OCI-LY1 (cell line): Measurements from ENCODE around the gene DDX42.

Source experiments
- H2AFZ ChIP-seq: fragments of 200-600 bp; sonication (generic), shearing (Covaris generic); 2 replicates; pipeline ENCODE4 v1.6.0; 2014; ENCODE audit warnings: antibody characterized with exemption, mild to moderate bottlenecking, low read length
- H3F3A ChIP-seq: fragments of 200-600 bp; sonication (generic), shearing (Covaris generic); 2 replicates; pipeline ENCODE4 v1.6.0; 2014; ENCODE audit warnings: mild to moderate bottlenecking, antibody characterized with exemption, low read length, moderate library complexity; ENCODE audit not compliant: insufficient read depth
- H3K27ac ChIP-seq: fragments of 200-600 bp; sonication (generic); 2 replicates; pipeline ENCODE4 v1.5.1; 2014; ENCODE audit warnings: low read length, mixed run types, mild to moderate bottlenecking, low read depth; ENCODE audit not compliant: poor library complexity, severe bottlenecking
- H3K27me3 ChIP-seq: fragments of 200-600 bp; sonication (generic); 2 replicates; pipeline ENCODE4 v1.6.0; 2014; ENCODE audit warnings: antibody characterized with exemption, mild to moderate bottlenecking, low read length, moderate library complexity; ENCODE audit not compliant: insufficient read depth
- H3K36me3 ChIP-seq: fragments of 200-600 bp; sonication (generic); 2 replicates; pipeline ENCODE4 v1.6.1; 2014; ENCODE audit warnings: mild to moderate bottlenecking, antibody characterized with exemption, low read length, moderate library complexity, mixed read lengths; ENCODE audit not compliant: insufficient read depth
- H3K4me1 ChIP-seq: fragments of 200-600 bp; sonication (generic); 2 replicates; pipeline ENCODE4 v1.5.1; 2014; ENCODE audit warnings: mild to moderate bottlenecking, low read length, moderate library complexity; ENCODE audit not compliant: insufficient read depth, severe bottlenecking
- H3K4me2 ChIP-seq: fragments of 200-600 bp; sonication (generic), shearing (Covaris generic); 2 replicates; pipeline ENCODE4 v1.6.1; 2014; ENCODE audit warnings: low read length
- H3K4me3 ChIP-seq: fragments of 200-600 bp; sonication (generic); 2 replicates; pipeline ENCODE4 v1.5.1; 2014; ENCODE audit warnings: low read length, low read depth, mild to moderate bottlenecking, mixed read lengths; ENCODE audit not compliant: poor library complexity, severe bottlenecking
- H3K79me2 ChIP-seq: fragments of 200-600 bp; shearing (Covaris generic); 2 replicates; pipeline ENCODE4 v1.6.1; 2016; ENCODE audit warnings: mixed run types, low read length, mixed read lengths; ENCODE audit not compliant: insufficient read depth
- H3K9ac ChIP-seq: fragments of 200-600 bp; sonication (generic), shearing (Covaris generic); 2 replicates; pipeline ENCODE4 v1.6.1; 2014; ENCODE audit warnings: mild to moderate bottlenecking, low read length, mixed read lengths
- H3K9me2 ChIP-seq: fragments of 200-600 bp; sonication (generic), shearing (Covaris generic); 2 replicates; pipeline ENCODE4 v1.6.1; 2014; ENCODE audit warnings: low read depth, mild to moderate bottlenecking, low read length, mixed read lengths
- H3K9me3 ChIP-seq: fragments of 200-600 bp; shearing (Covaris generic); 2 replicates; pipeline ENCODE4 v1.6.1; 2014; ENCODE audit warnings: low read length, mixed read lengths
- H4K20me1 ChIP-seq: fragments of 200-600 bp; sonication (generic), shearing (Covaris generic); 2 replicates; pipeline ENCODE4 v1.6.0; 2016; ENCODE audit warnings: mild to moderate bottlenecking, low read length; ENCODE audit not compliant: insufficient read depth
- CTCF ChIP-seq: fragments of 200-600 bp; sonication (generic), shearing (Covaris generic); IDR thresholded peaks from 2 replicates; pipeline ENCODE4 v1.5.1; 2017; ENCODE audit warnings: mild to moderate bottlenecking, antibody characterized with exemption, low read length, moderate library complexity, mixed read lengths
- EZH2 ChIP-seq: fragments of 200-600 bp; sonication (generic), shearing (Covaris generic); IDR thresholded peaks from 2 replicates; pipeline ENCODE4 v1.8.0; 2017; ENCODE audit warnings: borderline replicate concordance, mixed run types, mild to moderate bottlenecking, antibody characterized with exemption, low read length, moderate library complexity, mixed read lengths

DDX42 gene

GRCh38 chr17:63740464-63741142, 33.4 kb upstream of the DDX42 start:
- H3K36me3 ChIP-seq, result peaks cover 3% of the 10 kb centered on the region; the same call in 1 of the 2 replicates
- peaks cover 11% of the 10 kb centered on the region; the same call in 1 of the 2 replicates for H3K79me2 ChIP-seq
- H3K9me2 ChIP-seq, result no peaks in the 10 kb centered on the region
- H3K9me3 ChIP-seq, result no peaks in the 10 kb centered on the region
- peak overlapping the region; percentile 71 for H3K27ac ChIP-seq
- H4K20me1 ChIP-seq, result no peaks in the 10 kb centered on the region
- TF ChIP-seq CTCF, result no peak
- no peak for TF ChIP-seq EZH2
- peaks cover 2% of the 10 kb centered on the region; the same call in 1 of the 2 replicates for H3F3A ChIP-seq
- H3K4me3 ChIP-seq, result peak overlapping the region; percentile 81
- H3K27me3 ChIP-seq, result no peaks in the 10 kb centered on the region
- peak overlapping the region; percentile 91 for H3K9ac ChIP-seq
- H3K4me2 ChIP-seq, result peak overlapping the region; percentile 79
- H2AFZ ChIP-seq, result no peak overlapping the region
- H3K4me1 ChIP-seq, result peaks cover 36% of the 10 kb centered on the region

- Histone ChIP-seq H3F3A (peaks cover 6% of the 10 kb centered on the region; the same call in 1 of the 2 replicates), H3K9ac (peak overlapping the region; percentile 91), H3K27me3 (no peaks in the 10 kb centered on the region), H3K36me3 (peaks cover 7% of the 10 kb centered on the region; the same call in 1 of the 2 replicates), H3K79me2 (peaks cover 11% of the 10 kb centered on the region; the same call in 1 of the 2 replicates), H3K4me1 (peaks cover 40% of the 10 kb centered on the region), H3K27ac (peak overlapping the region; percentile 71), H2AFZ (no peak overlapping the region), H3K4me2 (peak overlapping the region; percentile 79), H3K4me3 (peak overlapping the region; percentile 81), H3K9me2 (no peaks in the 10 kb centered on the region), H3K9me3 (no peaks in the 10 kb centered on the region), H4K20me1 (no peaks in the 10 kb centered on the region)
- TF ChIP-seq EZH2 (no peak), CTCF (no peak)
Measured at GRCh38 chr17:63741143-63741407, 32.9 kb upstream of the DDX42 start.

GRCh38 chr17:63741408-63742173, 32.4 kb upstream of the DDX42 start, which contains the start of gene STRADA:
STRADA (minus strand) TSS chr17:63741799; CDS start chr17:63728369, 13,430 bp downstream.
- H3F3A ChIP-seq, result peaks cover 7% of the 10 kb centered on the region; the same call in 1 of the 2 replicates
- TF ChIP-seq CTCF (no peak), EZH2 (no peak)
- H2AFZ ChIP-seq, result no peak within 1 kb of the TSS
- H3K9me2 ChIP-seq, result no peaks in the 10 kb centered on the region
- no peaks in the 10 kb centered on the region for H3K9me3 ChIP-seq
- H3K4me3 ChIP-seq, result peak within 1 kb of the TSS; percentile 81
- H4K20me1 ChIP-seq, result no peaks in the 10 kb centered on the region
- peak within 1 kb of the TSS; percentile 95 for H3K27ac ChIP-seq
- H3K9ac ChIP-seq, result peak within 1 kb of the TSS; percentile 93
- H3K27me3 ChIP-seq, result no peaks in the 10 kb centered on the region
- H3K79me2 ChIP-seq, result peaks cover 11% of the 10 kb centered on the region; the same call in 1 of the 2 replicates
- H3K36me3 ChIP-seq, result peaks cover 12% of the 10 kb centered on the region; the same call in 1 of the 2 replicates
- peaks cover 40% of the 10 kb centered on the region for H3K4me1 ChIP-seq
- H3K4me2 ChIP-seq, result peak within 1 kb of the TSS; percentile 83
